ENCODE measurements around the gene RBPJ.

- no peak for TF ChIP-seq CTCF (conservative IDR thresholded peaks at IDR 0.05; ENCODE audit: low read depth, low read length)
- no peak for TF ChIP-seq EZH2 (IDR thresholded peaks at IDR 0.05; ENCODE audit: borderline replicate concordance, low read depth, low read length, poor library complexity, severe bottlenecking)
These were observed 153.7 kb downstream of the RBPJ start for GRCh38 chr4:26474551-26474950.
